MM.1S (cell line): ENCODE measurements around the gene PLA2G4B.

Experiments used
- DNase-seq: peaks from one replicate; pipeline ENCODE4 v3.0.0-alpha.2; 2015
- H2AFZ ChIP-seq: fragments of 300-600 bp; sonication (generic); 2 replicates; pipeline ENCODE4 v1.6.0; 2016; ENCODE audit warnings: antibody characterized with exemption, low read length
- H3F3A ChIP-seq: fragments of 300-600 bp; sonication (generic); 2 replicates; pipeline ENCODE4 v1.6.1; 2016; ENCODE audit warnings: mild to moderate bottlenecking, antibody characterized with exemption, low read length, moderate library complexity, mixed read lengths; ENCODE audit not compliant: insufficient read depth
- H3K27ac ChIP-seq: fragments of 300-600 bp; sonication (generic); 2 replicates; pipeline ENCODE4 v1.5.1; 2016; ENCODE audit warnings: mild to moderate bottlenecking, low read length
- H3K27me3 ChIP-seq: fragments of 300-600 bp; sonication (generic); replicated peaks from 2 replicates; pipeline ENCODE4 v1.6.0; 2016; ENCODE audit warnings: low read length; ENCODE audit not compliant: insufficient read depth
- H3K36me3 ChIP-seq: fragments of 300-600 bp; sonication (generic); replicated peaks from 2 replicates; pipeline ENCODE4 v1.6.1; 2016; ENCODE audit warnings: mild to moderate bottlenecking, low read length, mixed read lengths; ENCODE audit not compliant: insufficient read depth
- H3K4me1 ChIP-seq: fragments of 300-600 bp; sonication (generic); 2 replicates; pipeline ENCODE4 v1.6.1; 2016; ENCODE audit warnings: low read length, mixed read lengths
- H3K4me2 ChIP-seq: fragments of 300-600 bp; sonication (generic); 2 replicates; pipeline ENCODE4 v1.6.0; 2016; ENCODE audit warnings: low read depth, low read length
- H3K4me3 ChIP-seq: fragments of 300-600 bp; sonication (generic); 2 replicates; pipeline ENCODE4 v1.5.1; 2016; ENCODE audit warnings: low read length, mixed read lengths
- H3K79me2 ChIP-seq: fragments of 300-600 bp; sonication (generic); 2 replicates; pipeline ENCODE4 v1.6.1; 2016; ENCODE audit warnings: mixed run types, low read length, mixed read lengths
- H3K9ac ChIP-seq: fragments of 300-600 bp; sonication (generic); 2 replicates; pipeline ENCODE4 v1.6.1; 2016; ENCODE audit warnings: low read length, mixed read lengths
- H3K9me2 ChIP-seq: fragments of 300-600 bp; sonication (generic); replicated peaks from 2 replicates; pipeline ENCODE4 v1.6.1; 2016; ENCODE audit warnings: mild to moderate bottlenecking, low read length, mixed read lengths; ENCODE audit not compliant: insufficient read depth
- H3K9me3 ChIP-seq: fragments of 300-600 bp; sonication (generic); replicated peaks from 2 replicates; pipeline ENCODE4 v1.6.1; 2016; ENCODE audit warnings: mild to moderate bottlenecking, low read length, mixed read lengths; ENCODE audit not compliant: insufficient read depth
- H4K20me1 ChIP-seq: fragments of 300-600 bp; sonication (generic); 2 replicates; pipeline ENCODE4 v1.6.1; 2016; ENCODE audit warnings: mild to moderate bottlenecking, low read length, moderate library complexity, mixed read lengths; ENCODE audit not compliant: insufficient read depth
- EZH2 ChIP-seq: fragments of 300-600 bp; sonication (generic); optimal IDR thresholded peaks from 2 replicates; pipeline ENCODE3; 2017; ENCODE audit warnings: low read depth, mild to moderate bottlenecking, antibody characterized with exemption, low read length, mixed read lengths
- EZH2phosphoT487 ChIP-seq: fragments of 300-600 bp; sonication (generic); IDR thresholded peaks from 2 replicates; pipeline ENCODE4 v1.6.1; 2018; ENCODE audit warnings: antibody characterized with exemption, low read length
- TF ChIP-seq, protein P1 (sequence below): fragments of 300-600 bp; sonication (generic); IDR thresholded peaks from 2 replicates; pipeline ENCODE4 v1.5.1; 2016; ENCODE audit warnings: antibody characterized with exemption, low read length, mixed read lengths

The PLA2G4B gene

DNA sequence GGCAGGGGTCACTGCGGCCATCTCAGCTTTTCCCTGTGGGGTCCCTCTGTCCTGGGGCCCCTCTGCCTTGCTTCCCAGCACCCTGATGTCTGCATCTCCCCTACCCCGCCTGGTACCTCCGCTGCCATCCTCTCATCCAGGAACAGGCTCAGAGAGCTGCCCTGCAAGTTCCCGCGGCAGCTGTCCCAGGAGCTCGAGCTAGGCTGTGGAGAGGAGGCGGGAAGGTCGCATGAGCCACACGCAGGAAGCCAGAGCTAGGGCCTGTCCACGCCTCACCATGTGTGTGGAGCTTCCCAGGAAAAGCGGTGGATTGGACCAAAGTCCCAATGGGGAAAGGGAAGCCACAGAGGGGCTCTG lies 12.5 kb downstream of the PLA2G4B start:
- no peak overlapping the region for H2AFZ ChIP-seq
- no peak overlapping the region for H3K4me2 ChIP-seq
- no peaks in the 10 kb centered on the region for H3K36me3 ChIP-seq
- H3F3A ChIP-seq = no peaks in the 10 kb centered on the region
- DNase-seq = no peak
- H3K4me1 ChIP-seq = peaks cover 7% of the 10 kb centered on the region; the same call in 1 of the 2 replicates
- H4K20me1 ChIP-seq = no peaks in the 10 kb centered on the region
- H3K4me3 ChIP-seq = no peak overlapping the region
- TF ChIP-seq EZH2phosphoT487 = no peak
- no peak for TF ChIP-seq EZH2
- no peaks in the 10 kb centered on the region for H3K79me2 ChIP-seq
- H3K9me2 ChIP-seq = no peaks in the 10 kb centered on the region
- no peaks in the 10 kb centered on the region for H3K9me3 ChIP-seq
- no peak overlapping the region for H3K9ac ChIP-seq
- no peak overlapping the region for H3K27ac ChIP-seq
- no peaks in the 10 kb centered on the region; the same call in 1 of the 2 replicates for H3K27me3 ChIP-seq

- Histone ChIP-seq H3K79me2 (no peaks in the 10 kb centered on the region), H4K20me1 (no peaks in the 10 kb centered on the region), H3K27me3 (no peaks in the 10 kb centered on the region; the same call in 1 of the 2 replicates), H3K36me3 (no peaks in the 10 kb centered on the region), H3K9ac (no peak overlapping the region), H3K27ac (no peak overlapping the region), H3K4me1 (peaks cover 7% of the 10 kb centered on the region; the same call in 1 of the 2 replicates), H3F3A (no peaks in the 10 kb centered on the region), H2AFZ (no peak overlapping the region), H3K4me3 (no peak overlapping the region), H3K4me2 (no peak overlapping the region), H3K9me2 (no peaks in the 10 kb centered on the region), H3K9me3 (no peaks in the 10 kb centered on the region)
- no peak for DNase-seq
- TF ChIP-seq EZH2 (no peak), EZH2phosphoT487 (no peak)
- TF ChIP-seq, protein P1, sequence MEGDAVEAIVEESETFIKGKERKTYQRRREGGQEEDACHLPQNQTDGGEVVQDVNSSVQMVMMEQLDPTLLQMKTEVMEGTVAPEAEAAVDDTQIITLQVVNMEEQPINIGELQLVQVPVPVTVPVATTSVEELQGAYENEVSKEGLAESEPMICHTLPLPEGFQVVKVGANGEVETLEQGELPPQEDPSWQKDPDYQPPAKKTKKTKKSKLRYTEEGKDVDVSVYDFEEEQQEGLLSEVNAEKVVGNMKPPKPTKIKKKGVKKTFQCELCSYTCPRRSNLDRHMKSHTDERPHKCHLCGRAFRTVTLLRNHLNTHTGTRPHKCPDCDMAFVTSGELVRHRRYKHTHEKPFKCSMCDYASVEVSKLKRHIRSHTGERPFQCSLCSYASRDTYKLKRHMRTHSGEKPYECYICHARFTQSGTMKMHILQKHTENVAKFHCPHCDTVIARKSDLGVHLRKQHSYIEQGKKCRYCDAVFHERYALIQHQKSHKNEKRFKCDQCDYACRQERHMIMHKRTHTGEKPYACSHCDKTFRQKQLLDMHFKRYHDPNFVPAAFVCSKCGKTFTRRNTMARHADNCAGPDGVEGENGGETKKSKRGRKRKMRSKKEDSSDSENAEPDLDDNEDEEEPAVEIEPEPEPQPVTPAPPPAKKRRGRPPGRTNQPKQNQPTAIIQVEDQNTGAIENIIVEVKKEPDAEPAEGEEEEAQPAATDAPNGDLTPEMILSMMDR = no peak
Observed at GRCh38 chr15:41851755-41852370, 13.2 kb downstream of the PLA2G4B start.

DNA sequence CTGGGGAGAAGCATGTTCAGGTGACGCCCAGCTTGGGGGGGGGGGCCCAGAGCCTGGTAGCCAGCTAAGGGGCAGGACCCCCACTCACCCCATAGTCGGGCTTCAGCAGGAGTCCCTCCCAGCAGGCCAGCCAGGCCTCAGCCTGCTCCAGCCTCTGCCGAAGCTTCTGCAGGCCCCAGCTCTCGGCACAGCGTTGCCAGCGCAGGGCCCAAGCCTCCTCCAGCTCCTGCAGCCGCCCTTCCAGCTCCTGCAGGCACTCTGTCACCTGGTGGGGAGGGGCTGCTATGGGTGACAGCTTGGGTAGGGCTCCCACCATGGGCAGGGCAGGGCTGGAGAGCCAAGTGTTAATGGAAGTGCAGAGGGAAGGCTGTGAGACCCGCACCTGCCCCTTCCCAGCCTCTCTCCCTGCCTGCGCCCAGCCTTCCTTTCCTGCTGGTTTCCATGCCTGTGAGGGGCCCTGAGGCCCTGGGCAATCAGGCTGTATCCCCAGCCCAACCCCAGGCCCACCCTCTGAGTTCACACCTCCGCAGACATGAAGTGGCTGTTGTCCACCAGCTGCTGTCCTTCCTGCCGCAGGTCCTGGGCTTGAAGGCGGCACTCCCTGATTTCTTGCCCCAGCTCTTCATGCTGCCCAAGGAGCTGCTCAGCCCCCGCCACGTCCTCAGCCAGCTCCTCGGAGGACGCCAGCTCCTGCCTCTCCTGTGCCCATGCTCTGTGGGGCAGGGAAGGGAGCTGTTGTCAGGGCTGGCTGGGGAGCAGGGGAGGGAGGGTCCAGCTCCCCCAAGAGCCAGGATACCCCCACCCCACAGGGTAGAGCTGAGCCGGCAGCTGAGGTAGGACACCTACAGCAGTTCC lies 14.3 kb downstream of the PLA2G4B start:
- H3F3A ChIP-seq = no peaks in the 10 kb centered on the region
- no peak for DNase-seq
- no peaks in the 10 kb centered on the region for H3K9me3 ChIP-seq
- H3K27me3 ChIP-seq = no peaks in the 10 kb centered on the region; the same call in 1 of the 2 replicates
- H3K4me2 ChIP-seq = no peak overlapping the region
- peaks cover 7% of the 10 kb centered on the region; the same call in 1 of the 2 replicates for H3K4me1 ChIP-seq
- H3K27ac ChIP-seq = no peak overlapping the region
- H4K20me1 ChIP-seq = no peaks in the 10 kb centered on the region
- no peaks in the 10 kb centered on the region for H3K9me2 ChIP-seq
- no peaks in the 10 kb centered on the region for H3K36me3 ChIP-seq
- H2AFZ ChIP-seq = no peak overlapping the region
- H3K4me3 ChIP-seq = no peak overlapping the region
- H3K79me2 ChIP-seq = no peaks in the 10 kb centered on the region
- no peak overlapping the region for H3K9ac ChIP-seq
- TF ChIP-seq, protein P1 = no peak
- TF ChIP-seq EZH2phosphoT487 (no peak), EZH2 (no peak)

GRCh38 chr15:41853831-41854230 lies 15.2 kb downstream of the PLA2G4B start:
- Histone ChIP-seq H3K27ac (no peak overlapping the region), H3K9me3 (no peaks in the 10 kb centered on the region), H2AFZ (no peak overlapping the region), H3K36me3 (no peaks in the 10 kb centered on the region), H3K79me2 (no peaks in the 10 kb centered on the region), H4K20me1 (no peaks in the 10 kb centered on the region), H3K4me2 (no peak overlapping the region), H3K9me2 (no peaks in the 10 kb centered on the region), H3K27me3 (no peaks in the 10 kb centered on the region; the same call in 1 of the 2 replicates), H3K4me3 (no peak overlapping the region), H3K4me1 (peaks cover 7% of the 10 kb centered on the region; the same call in 1 of the 2 replicates), H3K9ac (no peak overlapping the region), H3F3A (no peaks in the 10 kb centered on the region)
- DNase-seq = no peak
- no peak for TF ChIP-seq EZH2phosphoT487
- TF ChIP-seq, protein P1 = no peak
- no peak for TF ChIP-seq EZH2
